HG02642 (cell line): ENCODE data around the gene NLRP7.

Experiments
- ATAC-seq: cut with Tn5 transposase; IDR thresholded peaks from one replicate; pipeline ENCODE4 v1.9.1; 2021; ENCODE audit warnings: mild to moderate bottlenecking; ENCODE audit not compliant: unreplicated experiment, poor library complexity

NLRP7 gene

GRCh38 chr19:54877471-54877870 lies 69.9 kb downstream of the NLRP7 start:
- no peak for ATAC-seq

- no peak for ATAC-seq
Observed at GRCh38 chr19:54875506-54875905, 71.8 kb downstream of the NLRP7 start.

GRCh38 chr19:54873990-54874389 lies 73.3 kb downstream of the NLRP7 start, which contains the start of gene FCAR:
TSS of gene FCAR (plus strand) at chr19:54874235. CDS start at chr19:54874290, 55 bp downstream.
- ATAC-seq: no peak
